COLO829 (cell line): Measurements from ENCODE around the gene COL5A3.
"Not testable (repeated sequence)": the region's sequence is repeated elsewhere in the genome, so short reads cannot be mapped to it uniquely, and the experiment has no call there.

Experiments
- DNase-seq: peaks from one replicate; pipeline ENCODE4 v3.0.0; 2012; ENCODE audit warnings: low spot score

COL5A3 gene

DNA sequence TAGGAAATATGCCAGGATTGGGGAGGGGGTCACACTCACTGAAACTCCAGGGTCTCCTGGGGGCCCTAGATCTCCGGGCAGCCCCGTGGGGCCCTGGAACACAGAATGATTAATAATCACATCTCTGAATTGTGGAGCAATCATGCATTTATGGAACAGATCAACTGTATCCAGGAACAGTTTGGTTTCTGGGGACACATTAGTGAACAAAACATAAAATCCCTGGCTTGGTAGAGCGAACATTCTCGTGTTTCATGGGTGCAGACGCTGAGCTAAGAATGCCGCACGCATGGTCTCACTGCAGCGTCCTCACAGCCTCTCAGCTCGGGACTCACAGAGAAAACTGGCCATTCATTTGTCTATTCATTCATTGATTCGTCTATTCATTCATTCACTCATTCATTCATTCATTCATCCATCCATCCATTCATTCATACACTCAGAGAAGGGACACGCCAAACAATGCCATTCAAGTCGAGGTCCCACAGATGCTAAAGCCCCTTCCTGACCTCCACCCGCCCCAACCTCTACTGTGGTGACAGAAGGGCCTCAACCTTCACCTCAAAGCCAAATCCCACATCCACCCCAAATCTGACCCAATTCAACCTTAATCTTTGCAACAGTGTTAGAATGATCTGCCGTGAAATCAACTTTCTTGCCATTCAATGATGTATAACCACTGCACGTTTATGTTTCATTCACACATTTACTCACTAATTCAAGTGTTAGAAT, 39.0 kb downstream of the COL5A3 start:
- no peak for DNase-seq

DNA sequence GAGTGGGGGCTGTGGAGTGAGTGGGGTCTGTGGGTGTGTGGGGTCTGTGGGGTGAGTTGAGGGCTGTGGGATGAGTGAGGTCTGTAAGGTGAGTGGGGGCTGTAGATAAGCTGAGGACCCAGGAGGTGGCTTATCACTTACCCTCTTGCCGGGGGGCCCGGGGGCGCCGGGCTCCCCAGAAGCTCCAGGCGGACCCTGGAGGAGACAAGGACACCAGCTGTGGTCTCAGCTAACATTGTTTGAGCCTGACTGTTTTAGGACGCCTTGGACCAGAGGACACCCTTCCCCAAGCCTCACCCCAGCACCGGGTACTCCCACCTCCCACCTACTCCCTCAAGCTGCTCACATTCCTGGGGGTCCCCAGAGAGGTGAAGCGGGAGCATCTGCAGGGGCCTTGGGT, 39.8 kb downstream of the COL5A3 start:
- no peak for DNase-seq

DNA sequence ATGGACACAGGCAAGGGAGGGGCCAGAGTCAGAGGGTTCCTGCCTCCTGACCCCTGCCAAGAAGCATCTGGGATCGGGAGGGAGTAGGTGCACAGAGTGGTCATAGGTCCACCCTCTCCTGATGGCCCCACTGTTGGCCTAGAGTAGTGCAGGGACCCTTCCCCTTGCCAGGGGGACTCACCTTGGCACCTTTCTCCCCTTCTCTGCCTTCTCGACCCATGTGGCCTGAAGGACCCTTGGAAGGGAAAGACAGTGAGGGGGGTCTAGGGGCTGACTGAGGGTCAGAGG, 40.7 kb downstream of the COL5A3 start:
- no peak for DNase-seq

DNA sequence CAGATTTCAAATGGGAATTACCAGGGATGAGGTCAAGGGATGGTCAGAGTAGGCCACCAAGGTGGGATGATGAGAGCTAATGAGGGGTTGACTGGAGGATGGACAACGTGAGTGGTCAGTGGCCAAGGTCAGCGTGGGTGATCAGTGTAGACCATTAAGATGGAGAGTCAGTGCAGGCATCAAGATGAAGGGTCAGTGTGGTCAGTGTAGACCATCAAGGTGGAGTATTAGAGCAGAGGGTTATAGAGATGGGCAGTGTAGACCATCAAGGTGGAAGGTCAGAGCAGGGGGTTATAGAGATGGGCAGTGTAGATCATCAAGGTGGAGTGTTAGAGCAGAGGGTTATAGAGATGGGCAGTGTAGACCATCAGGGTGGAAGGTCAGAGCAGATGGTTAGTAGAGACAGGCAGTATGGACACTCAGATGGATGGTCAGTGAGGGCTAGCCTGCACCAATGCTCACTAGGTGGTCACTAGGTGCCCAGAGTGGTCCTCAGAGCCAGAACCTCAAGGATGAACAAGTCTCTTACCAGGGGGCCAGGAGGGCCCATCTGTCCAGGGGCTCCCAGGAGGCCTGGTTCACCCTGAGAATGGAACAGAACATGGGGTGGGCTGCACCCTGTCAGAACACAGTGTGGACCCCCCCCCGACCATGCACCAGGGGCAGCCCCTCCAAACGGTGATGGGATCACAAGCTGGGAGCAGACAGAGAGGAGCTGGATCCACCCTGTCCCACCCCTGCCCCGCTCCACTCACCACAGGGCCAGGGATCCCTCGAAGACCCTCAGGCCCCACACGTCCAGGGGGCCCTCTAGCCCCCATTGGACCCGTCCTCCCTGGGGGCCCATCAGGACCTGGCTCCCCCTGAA, 41.2 kb downstream of the COL5A3 start:
- DNase-seq = no peak

DNA sequence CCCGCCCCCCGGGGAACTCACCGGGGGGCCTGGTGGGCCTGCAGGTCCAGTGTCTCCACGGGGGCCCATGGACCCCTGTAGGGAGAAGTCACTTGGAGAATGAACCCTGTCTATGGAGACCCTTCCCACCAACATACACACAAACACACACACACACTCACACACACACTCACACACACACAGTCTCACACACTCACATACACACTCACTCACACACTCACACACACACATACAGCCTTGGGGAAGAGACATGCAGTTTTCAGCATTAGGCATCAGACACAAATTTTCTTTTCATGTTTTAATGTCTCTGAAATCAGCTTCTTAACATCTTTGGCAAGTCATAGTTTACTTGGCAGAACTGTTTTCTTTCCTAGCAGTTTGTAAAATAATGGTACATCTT, 43.0 kb downstream of the COL5A3 start:
- no peak for DNase-seq

DNA sequence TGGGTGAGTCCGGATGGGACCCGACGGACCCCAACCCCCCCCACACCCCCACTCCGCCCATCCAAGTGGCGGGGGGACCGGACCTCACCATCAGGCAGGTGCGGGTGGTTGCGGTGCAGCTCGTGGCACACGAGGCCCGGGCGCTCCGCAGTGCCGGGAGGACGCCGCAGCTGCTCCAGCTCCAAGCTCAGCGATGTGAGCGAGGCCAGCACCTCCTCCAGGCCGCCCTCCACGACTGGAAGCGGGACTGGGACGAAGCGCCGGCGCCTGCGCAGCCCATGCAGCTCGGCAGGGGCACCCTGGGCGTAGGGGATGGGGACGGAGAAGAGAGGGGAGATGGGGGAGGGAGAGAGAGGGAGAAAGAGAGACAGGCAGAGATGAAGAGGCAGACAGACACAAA, 43.9 kb downstream of the COL5A3 start:
- no peak for DNase-seq

DNA sequence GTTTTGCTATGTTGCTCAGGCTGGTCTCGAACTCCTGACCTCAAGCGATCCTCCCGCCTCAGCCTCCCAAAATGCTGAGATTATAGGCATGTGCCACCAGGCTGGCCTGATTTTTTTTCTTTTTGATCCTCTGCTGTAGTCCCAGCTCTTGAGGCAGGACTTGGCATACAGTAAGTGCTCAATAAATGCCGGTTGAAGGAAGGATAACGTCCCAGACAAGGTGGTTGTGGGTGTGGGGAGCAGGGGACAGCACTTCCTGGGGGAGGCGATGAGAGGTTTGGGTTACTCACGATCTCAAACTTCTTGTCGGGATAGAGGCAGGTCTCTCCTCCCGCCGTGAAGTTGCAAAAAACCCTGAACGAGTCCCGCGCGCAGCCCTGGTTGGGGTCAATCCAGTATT, 44.3 kb downstream of the COL5A3 start:
- DNase-seq = no peak

DNA sequence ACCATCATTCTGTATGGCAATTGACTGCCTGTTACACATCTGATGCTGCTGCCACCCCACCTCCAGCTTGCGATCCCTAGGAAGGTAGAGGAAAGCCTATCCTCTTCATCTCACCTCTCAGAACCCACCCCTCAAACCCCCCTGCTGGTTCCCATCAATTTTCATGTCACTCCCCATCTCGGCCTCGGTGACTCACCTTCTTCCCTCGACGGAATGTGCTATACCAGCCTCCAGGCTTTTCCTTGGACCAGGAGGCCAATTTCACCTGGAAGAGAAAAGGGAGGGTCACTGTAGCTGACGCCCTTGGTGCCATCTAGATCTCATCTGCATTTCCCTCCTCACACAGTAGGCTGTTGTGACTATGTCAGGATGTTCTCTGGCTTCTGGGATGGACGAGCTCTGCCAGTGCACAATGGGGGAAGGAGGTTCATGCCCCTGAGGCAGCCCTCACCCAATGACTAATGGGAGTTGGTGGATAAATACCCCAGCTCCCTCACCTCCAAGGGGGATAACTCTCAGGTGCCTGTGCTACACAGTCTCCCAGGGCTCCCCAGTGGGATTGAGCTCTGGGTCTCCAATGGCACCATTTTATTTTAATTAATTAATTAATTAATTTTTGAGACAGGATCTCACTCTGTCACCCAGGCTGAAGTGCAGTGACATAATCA, 47.5 kb downstream of the COL5A3 start:
- no peak for DNase-seq

DNA sequence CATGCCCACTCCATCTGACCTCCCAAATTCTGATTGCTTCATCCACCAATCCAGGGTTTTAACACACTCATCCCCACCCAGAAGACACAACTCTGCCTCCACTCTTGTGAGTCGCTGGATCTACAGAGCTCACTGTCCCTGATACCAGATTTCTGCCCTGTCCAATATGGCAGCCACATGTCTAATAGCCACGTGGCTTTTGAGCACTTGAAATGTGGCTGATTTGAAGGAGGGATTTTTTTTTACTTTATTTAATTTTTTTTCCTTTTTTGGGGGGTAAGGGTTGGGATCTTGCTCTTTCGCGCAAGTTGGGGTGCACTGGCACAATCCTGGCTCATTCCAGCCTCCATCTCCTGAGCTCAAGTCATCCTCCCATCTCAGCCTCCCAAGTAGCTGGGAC, 49.2 kb downstream of the COL5A3 start:
- DNase-seq = no peak

DNA sequence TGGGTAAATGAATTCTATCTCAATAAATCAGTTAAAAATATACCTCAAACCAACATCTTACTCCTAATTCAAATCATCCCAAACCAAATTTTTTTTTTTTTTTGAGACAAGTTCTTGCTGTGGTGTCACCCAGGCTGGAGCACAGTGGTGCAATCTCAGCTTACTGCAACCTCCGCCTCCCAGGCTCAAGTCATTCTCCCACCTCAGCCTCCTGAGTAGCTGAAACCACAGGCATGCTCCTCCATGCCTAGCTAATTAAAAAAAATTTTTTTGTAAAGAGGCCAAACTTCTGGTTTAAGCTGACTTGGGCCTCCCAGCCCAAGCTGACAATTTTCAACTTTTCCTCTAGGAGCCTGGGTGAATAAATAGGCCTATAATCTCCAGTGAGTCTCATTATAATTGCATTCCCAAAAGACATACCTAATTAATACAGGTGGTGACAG, 51.9 kb downstream of the COL5A3 start:
- no peak for DNase-seq

DNA sequence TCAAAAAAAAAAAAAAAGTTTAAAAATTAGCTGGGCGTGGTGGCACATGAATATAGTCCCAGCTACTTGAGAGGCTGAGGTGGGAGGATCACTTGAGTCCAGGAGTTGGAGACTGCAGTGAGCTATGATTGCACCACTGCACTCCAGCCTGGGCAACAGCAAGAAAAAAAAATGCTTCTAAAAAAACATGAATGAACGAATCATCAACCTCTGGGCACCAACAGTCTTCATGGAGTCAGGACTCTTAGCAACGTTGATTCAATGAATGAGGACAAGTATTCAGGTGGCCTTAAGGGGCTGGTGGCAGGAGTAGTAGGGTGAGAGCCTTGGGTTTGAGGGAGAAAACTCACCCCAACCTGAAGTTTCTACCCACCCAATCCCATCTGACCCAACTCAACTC, 53.3 kb downstream of the COL5A3 start:
- DNase-seq = no peak

DNA sequence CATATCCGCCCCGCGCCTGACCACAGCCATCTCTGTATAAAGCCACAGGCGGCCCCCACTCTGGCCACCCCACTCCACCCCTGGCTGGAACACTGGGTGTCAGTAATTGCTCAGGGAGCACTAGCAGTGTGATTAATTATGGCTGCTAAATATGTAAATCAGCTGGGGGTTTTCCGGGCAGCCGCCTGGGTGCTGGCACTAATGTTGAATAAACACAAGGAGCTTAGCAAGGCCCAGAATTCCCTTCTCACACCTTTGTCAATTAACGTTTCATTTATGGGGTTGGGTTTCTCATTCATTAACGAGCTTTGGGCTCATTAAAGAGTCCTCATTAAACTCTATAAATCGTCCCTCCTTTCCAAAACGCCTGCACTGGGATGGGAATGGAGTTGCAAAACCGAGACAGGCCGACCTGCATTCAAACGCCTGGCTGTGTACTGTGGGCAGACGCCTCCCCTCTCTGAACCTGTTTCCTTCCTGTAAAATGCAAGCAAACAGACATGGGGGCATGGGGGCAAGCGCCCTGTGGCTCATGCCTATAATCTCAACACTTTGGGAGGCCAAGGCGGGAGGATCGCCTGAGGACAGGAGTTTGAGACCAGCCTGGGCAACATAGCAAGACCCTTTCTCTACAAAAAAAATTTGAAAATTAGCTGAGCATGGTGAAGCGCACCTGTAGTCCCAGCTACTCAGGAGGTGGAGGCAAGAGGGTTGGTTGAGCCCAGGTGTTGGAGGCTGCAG, 56.3 kb downstream of the COL5A3 start:
- no peak for DNase-seq

DNA sequence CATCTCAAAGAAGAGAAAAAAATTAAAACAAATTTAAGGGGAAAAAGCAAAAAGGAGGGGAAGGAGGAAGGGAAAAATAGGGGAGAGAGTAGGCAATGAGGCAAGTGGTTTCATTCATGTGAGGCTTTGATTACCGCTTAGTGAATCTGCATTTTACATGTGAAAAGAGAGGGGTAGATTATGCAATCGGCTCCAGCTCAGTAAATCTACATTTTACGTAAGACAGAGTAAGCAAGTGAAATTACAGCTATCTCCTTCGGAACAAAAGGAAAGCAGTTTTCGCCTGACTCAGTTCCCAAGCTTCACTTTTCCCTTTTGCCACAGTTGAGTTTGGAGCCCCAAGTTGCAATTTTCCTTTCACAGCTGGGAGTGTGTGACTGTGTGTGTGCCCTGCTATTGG, 58.0 kb downstream of the COL5A3 start:
- DNase-seq = no peak

DNA sequence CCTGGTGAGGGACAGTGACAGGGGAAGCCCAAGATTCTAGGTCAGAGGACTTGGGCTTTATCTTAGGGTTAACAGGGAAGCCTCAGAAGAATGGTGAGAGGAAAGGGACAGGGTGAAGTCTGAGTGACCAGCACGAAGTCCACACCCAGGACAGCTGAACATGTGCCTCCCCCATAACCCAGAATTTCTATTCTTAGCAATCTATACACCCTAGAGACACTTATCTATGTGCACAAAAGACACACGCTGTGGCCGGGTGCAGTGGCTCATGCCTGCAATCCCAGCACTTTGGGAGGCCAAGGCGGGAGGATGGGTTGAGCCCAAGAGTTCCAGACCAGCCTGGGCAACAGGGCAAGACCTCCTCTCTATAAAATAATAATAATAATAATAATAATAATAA, 62.9 kb downstream of the COL5A3 start:
- no peak for DNase-seq

DNA sequence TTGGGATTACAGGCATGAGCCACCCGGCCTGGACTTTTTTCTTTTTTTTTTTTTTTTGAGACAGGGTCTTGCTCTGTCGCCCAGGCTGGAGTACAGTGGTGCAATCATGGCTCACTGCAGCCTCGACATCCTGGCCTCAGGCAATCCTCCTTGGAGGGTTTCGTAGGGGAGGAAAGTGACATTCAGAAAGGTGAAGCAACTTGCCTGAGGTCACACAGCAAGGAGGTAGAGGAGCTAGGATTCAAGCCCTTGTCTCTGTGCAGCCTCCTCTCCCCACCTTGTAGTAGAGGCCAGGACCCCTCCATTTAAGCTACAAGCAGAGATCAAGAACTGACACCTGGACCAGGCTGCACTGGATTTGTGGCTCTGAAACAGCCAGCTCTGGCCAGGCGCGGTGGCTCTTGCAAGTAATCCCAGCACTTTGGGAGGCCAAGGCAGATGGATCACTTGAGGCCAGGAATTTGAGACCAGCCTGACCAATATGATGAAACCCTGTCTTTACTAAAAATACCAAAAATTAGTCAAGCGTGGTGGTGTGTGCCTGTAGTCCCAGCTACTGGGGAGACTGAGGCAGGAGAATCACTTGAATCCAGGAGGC, 63.7 kb downstream of the COL5A3 start:
- not testable (repeated sequence) for DNase-seq

DNA sequence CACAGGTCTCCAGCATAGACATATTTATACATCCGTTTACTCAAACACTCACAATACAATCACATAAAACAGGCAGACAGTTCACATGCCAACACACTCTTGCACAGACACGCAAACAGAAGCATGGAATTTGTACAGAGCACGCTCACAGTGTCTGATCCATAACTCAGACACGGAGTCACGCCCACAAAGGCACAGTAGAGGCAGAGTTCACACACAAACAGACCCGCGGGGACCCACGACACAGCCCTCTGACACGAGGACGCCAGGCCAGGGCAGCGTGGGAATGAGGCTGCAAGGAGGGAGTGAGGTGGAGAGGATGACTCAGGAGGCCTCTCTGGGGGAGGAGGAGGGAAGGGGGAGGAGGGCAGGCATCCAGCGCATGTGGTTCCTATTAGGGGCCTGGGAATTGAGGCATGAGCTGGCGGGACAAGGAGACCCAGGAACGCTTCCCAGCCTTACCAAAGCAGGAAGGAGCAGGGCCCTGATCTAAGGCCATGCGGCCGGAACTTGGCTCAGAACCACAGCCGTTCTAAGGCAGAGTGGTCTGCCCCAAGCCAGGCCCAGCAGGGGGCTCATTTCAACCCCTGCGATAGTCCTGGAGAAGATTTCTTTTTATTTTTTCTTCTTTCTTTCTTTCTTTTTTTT, 64.9 kb downstream of the COL5A3 start:
- DNase-seq = peak; percentile 29

DNA sequence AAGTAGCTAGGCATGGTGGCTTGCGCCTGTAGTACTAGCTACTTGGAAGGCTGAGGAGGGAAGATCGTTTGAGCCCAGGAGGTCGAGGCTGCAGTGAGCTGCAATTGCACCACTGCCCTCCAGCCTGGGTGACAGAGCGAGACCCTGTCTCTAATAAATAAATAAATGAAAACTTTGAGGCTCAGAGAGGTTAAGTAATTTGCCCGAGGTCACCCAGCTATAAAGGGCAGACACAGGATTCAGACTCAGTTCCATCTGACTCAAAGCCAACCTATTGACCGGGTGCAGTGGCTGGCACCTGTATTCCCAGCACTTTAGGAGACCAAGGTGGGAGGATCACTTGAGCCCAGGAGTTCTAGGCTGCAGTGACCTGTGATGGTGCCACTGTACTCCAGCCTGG, 66.6 kb downstream of the COL5A3 start:
- DNase-seq = no peak

DNA sequence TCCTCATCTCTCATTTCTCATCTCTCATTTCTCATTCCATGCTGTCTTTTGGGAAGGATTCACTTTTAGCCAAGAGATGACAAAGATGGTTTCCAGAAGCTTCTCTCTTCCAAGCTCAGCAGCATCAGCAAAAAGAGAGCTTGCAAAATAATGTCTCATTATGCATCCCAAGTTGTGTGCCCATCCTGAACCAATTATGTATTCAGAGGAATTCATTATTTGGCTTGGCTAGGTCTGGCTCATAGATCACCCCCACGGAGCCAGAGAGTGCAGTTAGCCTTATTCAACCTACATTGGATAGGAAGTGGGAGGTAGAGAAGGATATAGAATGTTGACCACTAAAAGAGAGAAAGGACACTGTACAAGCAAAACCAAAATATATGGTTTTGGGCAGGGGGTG, 68.6 kb downstream of the COL5A3 start:
- no peak for DNase-seq

DNA sequence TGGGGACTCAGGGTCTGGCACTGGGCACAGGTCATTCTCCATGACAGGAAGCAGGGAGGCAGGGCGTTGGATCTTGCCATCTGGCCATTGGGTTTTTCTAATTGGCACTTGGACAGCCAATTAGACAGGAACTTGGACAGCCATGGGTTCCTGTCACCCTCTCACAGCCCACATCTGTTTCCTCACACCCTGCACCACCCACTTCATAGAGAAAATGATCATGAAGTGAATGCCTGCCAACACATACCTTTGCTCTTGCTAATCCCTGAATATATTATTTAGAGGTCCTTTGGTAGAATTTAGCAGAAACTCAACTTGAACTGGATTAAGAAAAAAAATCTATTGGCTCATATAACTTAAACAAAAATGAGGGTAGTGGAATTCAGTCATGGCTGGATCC, 69.1 kb downstream of the COL5A3 start:
- no peak for DNase-seq

DNA sequence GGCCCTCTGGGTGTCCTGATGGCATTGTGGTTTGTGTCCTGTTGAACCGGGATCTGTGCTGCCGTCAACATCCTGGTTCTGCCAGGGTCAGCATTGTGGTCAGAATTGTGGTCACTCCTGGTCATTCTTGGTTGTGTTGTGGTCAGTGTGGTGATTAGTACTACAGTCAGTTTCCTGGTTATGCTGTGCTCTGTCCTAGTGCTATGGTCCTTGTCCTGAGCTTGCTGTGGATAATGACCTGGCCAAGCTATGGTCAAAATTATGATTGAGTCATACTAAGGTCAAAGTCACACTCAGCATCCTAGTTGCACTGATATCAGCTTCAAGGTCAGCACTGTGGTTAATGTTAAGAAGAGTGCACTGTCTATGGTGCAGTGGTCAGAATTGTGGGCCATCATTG, 69.5 kb downstream of the COL5A3 start:
- DNase-seq = no peak

DNA sequence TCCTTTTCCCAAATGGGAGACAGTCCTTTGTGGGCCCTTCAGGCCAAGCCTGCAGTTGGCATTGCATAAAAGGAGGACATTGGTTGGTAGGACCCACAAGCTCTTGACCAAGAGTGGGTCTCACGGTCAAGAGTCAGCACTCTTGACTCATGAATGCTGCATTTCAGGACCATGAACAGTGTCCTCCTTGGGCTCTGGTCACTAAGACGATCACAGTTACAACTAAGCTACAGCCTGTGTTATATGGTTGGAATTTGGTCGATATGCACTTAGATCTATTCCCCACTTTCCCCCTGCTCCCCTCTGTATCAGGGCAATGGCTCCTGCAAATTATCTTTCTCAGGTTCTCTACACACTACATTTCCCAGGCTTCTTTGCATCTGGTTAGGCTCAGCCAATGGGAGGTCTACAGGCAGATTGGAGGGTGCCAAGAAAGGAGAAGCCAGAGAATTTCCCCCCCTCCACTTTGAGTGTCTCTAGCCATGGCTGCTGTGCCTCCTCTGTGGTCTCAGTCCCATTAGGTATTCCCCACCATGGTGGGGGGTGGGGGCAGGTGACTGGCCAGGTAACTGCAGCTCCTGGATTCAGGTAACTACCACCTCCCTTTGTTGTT, 70.9 kb downstream of the COL5A3 start:
- DNase-seq = no peak
